ENCODE results near the gene ATXN2.
A peak's percentile ranks its signal among the peaks of the same experiment; 100 is the strongest.

ATXN2 gene

DNA sequence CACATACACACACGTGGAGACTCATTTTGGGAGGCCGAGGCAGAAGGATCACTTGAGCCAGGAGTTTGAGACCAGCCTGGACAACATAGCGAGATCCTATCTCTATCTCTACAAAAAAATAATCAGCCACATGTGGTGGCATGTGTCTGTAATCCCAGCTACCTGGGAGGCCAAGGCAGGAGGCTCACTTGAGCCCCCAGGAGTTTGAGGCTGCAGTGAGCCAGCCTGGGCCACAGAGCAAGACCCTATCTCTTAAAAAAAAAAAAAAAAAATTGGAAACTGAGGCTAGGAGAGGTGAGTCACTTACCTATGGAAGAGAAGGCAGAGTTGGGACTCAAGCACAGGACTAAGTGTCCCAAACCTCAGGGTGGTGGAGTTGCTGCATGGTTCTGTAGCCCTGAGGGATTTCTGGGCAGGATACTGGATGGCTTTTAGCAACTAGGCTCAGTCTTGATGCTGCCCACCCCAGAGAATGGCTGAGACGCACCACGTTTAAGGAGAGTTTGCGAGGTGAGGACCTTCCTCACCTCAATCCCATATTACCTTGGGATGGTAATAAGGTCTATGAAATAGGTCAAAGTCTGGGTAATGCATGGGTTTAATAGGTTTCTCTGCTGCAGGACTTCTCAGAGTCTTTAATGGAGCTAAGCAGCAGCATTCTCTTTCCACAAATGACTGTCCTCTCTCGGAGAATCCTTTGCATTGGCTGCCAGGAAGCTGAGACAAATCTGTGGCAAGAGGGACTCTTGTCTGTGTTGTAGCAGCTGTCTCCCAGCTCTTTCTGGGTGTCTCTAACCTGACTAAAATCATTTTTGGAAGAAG, 157.8 kb downstream of the ATXN2 start:
- Histone ChIP-seq H3K27ac (ENCODE audit: low read depth, low read length) (peak overlapping the region; percentile 85), H3K9ac (ENCODE audit: low read length in 5 of 5) (no peak overlapping the region), H3K4me1 (ENCODE audit: control insufficient read depth in 5 of 5, insufficient read depth in 5 of 5, low read length in 5 of 5) (peaks cover 32 to 95% (median 92%) of the 10 kb centered on the region in 5 donors), H3K4me3 (ENCODE audit: low read depth in 1 of 5, low read length in 5 of 5) (no peak overlapping the region), H3K9me3 (ENCODE audit: control insufficient read depth in 5 of 5, low read length in 5 of 5) (no peaks in the 10 kb centered on the region), H3K36me3 (ENCODE audit: control insufficient read depth in 5 of 5, insufficient read depth in 5 of 5, low read length in 5 of 5) (peaks cover 0 to 40% (median 17%) of the 10 kb centered on the region in 5 donors), H3K27me3 (ENCODE audit: control insufficient read depth in 5 of 5, insufficient read depth in 4 of 5, low read length in 5 of 5) (no peaks in the 10 kb centered on the region)

DNA sequence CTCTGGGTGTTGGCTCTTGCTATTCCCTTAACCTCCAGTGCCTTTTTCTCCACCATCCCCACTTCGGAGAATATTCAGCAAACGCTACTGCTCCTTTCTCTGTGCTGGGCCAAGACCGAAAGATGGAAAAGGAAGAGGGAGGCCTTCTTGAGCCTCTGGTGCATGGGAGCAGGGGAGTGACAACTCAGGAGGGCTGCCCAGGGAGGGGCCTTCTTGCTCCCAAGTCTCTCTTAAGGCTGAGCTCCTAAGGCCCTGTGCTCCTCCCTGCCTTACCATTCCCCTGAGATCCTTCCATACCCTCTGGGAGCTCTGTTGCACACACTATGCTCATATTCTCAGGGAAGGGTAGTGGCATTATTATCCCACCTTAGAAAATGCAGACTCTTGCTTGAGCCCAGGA, 158.5 kb downstream of the ATXN2 start:
- peak overlapping the region in 2 of 5 donors; percentile 14 to 40 for H3K9ac ChIP-seq (ENCODE audit: low read length in 5 of 5)
- no peaks in the 10 kb centered on the region for H3K27me3 ChIP-seq (ENCODE audit: control insufficient read depth in 5 of 5, insufficient read depth in 4 of 5, low read length in 5 of 5)
- H3K4me3 ChIP-seq (ENCODE audit: low read depth in 1 of 5, low read length in 5 of 5) = no peak overlapping the region
- no peaks in the 10 kb centered on the region for H3K9me3 ChIP-seq (ENCODE audit: control insufficient read depth in 5 of 5, low read length in 5 of 5)
- H3K4me1 ChIP-seq (ENCODE audit: control insufficient read depth in 5 of 5, insufficient read depth in 5 of 5, low read length in 5 of 5) = peaks cover 27 to 95% (median 92%) of the 10 kb centered on the region in 5 donors
- H3K36me3 ChIP-seq (ENCODE audit: control insufficient read depth in 5 of 5, insufficient read depth in 5 of 5, low read length in 5 of 5) = peaks cover 0 to 34% (median 16%) of the 10 kb centered on the region in 5 donors
- H3K27ac ChIP-seq (ENCODE audit: low read depth, low read length) = peak overlapping the region; percentile 41

DNA sequence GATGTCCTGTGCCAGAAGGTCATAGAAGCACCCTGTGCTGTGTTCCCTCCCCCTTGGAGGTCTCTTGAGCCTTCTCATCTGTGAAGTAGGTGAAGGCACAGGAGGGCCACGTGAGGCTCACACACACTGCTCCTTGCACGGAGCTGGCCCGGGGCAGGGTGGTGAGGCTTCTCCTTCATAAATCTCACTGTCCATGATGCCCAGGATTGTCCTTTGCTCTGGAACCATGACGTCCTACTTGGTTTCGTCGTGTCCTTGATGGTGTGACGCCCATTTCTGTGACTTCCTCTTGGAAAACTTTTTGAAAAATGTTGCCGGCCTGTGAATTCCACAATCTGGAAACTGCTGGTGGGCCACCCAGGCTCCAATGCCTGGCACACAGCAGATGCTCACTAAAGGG, 159.0 kb downstream of the ATXN2 start:
- Histone ChIP-seq H3K9me3 (ENCODE audit: control insufficient read depth in 5 of 5, low read length in 5 of 5) (no peaks in the 10 kb centered on the region), H3K4me3 (ENCODE audit: low read depth in 1 of 5, low read length in 5 of 5) (no peak overlapping the region), H3K4me1 (ENCODE audit: control insufficient read depth in 5 of 5, insufficient read depth in 5 of 5, low read length in 5 of 5) (peaks cover 24 to 95% (median 92%) of the 10 kb centered on the region in 5 donors), H3K27me3 (ENCODE audit: control insufficient read depth in 5 of 5, insufficient read depth in 4 of 5, low read length in 5 of 5) (no peaks in the 10 kb centered on the region), H3K27ac (ENCODE audit: low read depth, low read length) (peak overlapping the region; percentile 41), H3K36me3 (ENCODE audit: control insufficient read depth in 5 of 5, insufficient read depth in 5 of 5, low read length in 5 of 5) (peaks cover 0 to 30% (median 16%) of the 10 kb centered on the region in 5 donors), H3K9ac (ENCODE audit: low read length in 5 of 5) (peak overlapping the region in 3 of 5 donors; percentile 14 to 54 (median 40))

DNA sequence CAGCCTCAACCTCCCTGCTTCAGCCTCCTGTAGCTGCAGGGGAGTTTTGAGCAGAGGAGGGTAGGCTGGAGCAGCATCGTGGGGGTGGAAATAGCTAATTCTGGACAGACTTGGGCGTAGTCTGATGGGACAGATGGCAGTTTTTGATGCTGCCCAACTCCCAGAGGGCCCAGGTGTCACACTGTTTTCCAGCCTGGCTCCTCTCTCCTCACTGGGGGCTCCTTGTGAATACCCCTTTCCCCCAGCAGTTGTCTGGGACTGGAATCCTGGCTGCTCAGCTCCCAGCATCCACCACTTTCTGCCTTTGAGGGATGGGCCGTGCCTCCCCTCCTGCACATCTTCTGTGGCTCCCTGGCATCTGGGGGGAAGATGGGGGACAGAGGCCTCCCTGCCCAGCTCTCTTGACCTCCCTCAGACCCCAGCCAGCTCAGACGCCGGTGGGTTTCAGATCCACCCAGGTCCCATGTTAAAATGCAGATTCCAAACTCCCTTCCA, 159.4 kb downstream of the ATXN2 start:
- peaks cover 23 to 95% (median 92%) of the 10 kb centered on the region in 5 donors for H3K4me1 ChIP-seq (ENCODE audit: control insufficient read depth in 5 of 5, insufficient read depth in 5 of 5, low read length in 5 of 5)
- H3K9me3 ChIP-seq (ENCODE audit: control insufficient read depth in 5 of 5, low read length in 5 of 5) = no peaks in the 10 kb centered on the region
- peak overlapping the region in 1 of 5 donors; percentile 54 for H3K9ac ChIP-seq (ENCODE audit: low read length in 5 of 5)
- H3K36me3 ChIP-seq (ENCODE audit: control insufficient read depth in 5 of 5, insufficient read depth in 5 of 5, low read length in 5 of 5) = peaks cover 0 to 26% (median 15%) of the 10 kb centered on the region in 5 donors
- H3K27me3 ChIP-seq (ENCODE audit: control insufficient read depth in 5 of 5, insufficient read depth in 4 of 5, low read length in 5 of 5) = no peaks in the 10 kb centered on the region
- H3K4me3 ChIP-seq (ENCODE audit: low read depth in 1 of 5, low read length in 5 of 5) = no peak overlapping the region
- peak overlapping the region; percentile 41 for H3K27ac ChIP-seq (ENCODE audit: low read depth, low read length)

DNA sequence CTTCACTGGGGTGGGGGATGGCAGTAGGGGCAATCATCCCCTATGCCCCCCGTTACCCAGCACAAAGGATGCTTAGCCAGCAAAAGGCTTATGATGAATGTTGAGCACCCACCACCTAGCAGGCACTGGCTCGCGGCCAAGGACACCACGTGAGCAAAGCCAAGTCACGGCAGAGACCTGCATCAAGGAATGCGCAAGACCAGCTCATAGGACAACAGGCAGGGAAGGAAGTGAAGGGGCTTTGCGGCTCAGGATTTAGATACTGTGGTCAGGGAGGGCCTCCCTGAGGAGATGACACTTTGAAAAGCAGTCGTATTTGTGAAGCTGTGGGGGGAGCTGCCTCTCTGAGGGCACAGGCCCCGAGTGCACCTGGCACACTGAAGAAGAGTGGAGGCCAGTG, 160.6 kb downstream of the ATXN2 start:
- H3K4me1 ChIP-seq (ENCODE audit: control insufficient read depth in 5 of 5, insufficient read depth in 5 of 5, low read length in 5 of 5) = peaks cover 22 to 96% (median 95%) of the 10 kb centered on the region in 5 donors

DNA sequence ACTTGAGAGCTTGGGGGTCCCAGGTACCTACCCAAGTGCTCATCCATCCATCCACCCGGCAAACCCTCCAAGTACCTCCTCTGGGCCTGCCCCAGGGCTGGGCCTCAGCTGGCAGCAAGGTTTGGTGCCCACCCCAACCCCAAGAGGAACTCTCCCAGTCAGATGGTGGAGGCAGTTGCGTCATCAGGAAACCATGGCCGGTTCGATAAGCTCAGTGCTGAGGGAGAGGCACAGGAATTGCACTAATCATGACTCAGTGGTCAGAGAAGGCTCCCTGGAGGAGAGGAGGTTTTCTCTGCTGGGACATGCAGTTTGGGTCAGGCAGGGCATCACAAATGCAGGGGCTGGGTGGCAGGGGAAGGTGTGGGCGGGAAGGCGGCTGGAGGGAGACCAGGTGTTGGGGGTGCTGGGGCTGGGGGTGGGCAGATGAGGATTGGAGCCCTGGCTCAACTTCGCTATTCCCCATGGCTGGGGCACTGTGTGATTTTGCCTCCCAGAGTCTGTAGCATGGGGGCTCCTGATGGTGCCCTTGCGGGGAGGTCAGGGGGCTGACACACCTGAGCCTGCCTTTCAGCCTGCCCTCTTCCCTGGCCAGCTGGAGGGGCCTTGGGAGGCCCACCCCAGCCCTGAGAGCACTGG, 161.2 kb downstream of the ATXN2 start:
- Histone ChIP-seq H3K9me3 (ENCODE audit: control insufficient read depth in 5 of 5, low read length in 5 of 5) (no peaks in the 10 kb centered on the region), H3K4me3 (ENCODE audit: low read depth in 1 of 5, low read length in 5 of 5) (no peak overlapping the region), H3K27ac (ENCODE audit: low read depth, low read length) (peak overlapping the region; percentile 73), H3K36me3 (ENCODE audit: control insufficient read depth in 5 of 5, insufficient read depth in 5 of 5, low read length in 5 of 5) (peaks cover 0 to 22% (median 8%) of the 10 kb centered on the region in 5 donors), H3K27me3 (ENCODE audit: control insufficient read depth in 5 of 5, insufficient read depth in 4 of 5, low read length in 5 of 5) (no peaks in the 10 kb centered on the region), H3K9ac (ENCODE audit: low read length in 5 of 5) (no peak overlapping the region), H3K4me1 (ENCODE audit: control insufficient read depth in 5 of 5, insufficient read depth in 5 of 5, low read length in 5 of 5) (peaks cover 20 to 96% (median 91%) of the 10 kb centered on the region in 5 donors)

More for the DNA sequence above, 160.6 kb downstream of the ATXN2 start:
- H3K36me3 ChIP-seq (ENCODE audit: control insufficient read depth in 5 of 5, insufficient read depth in 5 of 5, low read length in 5 of 5) = peaks cover 0 to 22% (median 12%) of the 10 kb centered on the region in 5 donors
- H3K9ac ChIP-seq (ENCODE audit: low read length in 5 of 5) = no peak overlapping the region
- H3K27ac ChIP-seq (ENCODE audit: low read depth, low read length) = peak overlapping the region; percentile 73
- H3K27me3 ChIP-seq (ENCODE audit: control insufficient read depth in 5 of 5, insufficient read depth in 4 of 5, low read length in 5 of 5) = no peaks in the 10 kb centered on the region
- H3K4me3 ChIP-seq (ENCODE audit: low read depth in 1 of 5, low read length in 5 of 5) = no peak overlapping the region
- H3K9me3 ChIP-seq (ENCODE audit: control insufficient read depth in 5 of 5, low read length in 5 of 5) = no peaks in the 10 kb centered on the region

DNA sequence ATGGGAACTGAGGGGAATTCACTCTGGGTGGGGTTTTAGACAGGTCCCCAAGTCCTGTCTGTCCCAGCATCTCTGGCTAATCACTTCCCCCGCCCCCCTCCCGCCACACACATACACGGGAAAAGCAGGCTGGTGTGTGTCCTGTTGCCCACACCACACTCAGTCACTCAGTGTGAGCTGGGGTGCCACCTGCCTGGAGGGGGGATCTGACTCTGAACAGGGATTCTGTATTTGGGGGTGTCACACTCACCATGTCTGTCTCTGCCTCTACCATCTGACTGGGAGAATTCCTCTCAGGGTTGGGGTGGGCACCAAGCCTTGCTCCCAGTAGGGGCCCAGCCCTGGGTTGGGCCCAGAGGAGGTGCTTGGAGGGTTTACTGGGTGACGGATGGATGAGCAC, 162.3 kb downstream of the ATXN2 start:
- Histone ChIP-seq H3K36me3 (ENCODE audit: control insufficient read depth in 5 of 5, insufficient read depth in 5 of 5, low read length in 5 of 5) (peaks cover 0 to 14% (median 0%) of the 10 kb centered on the region in 5 donors), H3K4me1 (ENCODE audit: control insufficient read depth in 5 of 5, insufficient read depth in 5 of 5, low read length in 5 of 5) (peaks cover 20 to 96% (median 88%) of the 10 kb centered on the region in 5 donors), H3K27me3 (ENCODE audit: control insufficient read depth in 5 of 5, insufficient read depth in 4 of 5, low read length in 5 of 5) (no peaks in the 10 kb centered on the region), H3K27ac (ENCODE audit: low read depth, low read length) (peak overlapping the region; percentile 73), H3K9me3 (ENCODE audit: control insufficient read depth in 5 of 5, low read length in 5 of 5) (no peaks in the 10 kb centered on the region), H3K9ac (ENCODE audit: low read length in 5 of 5) (peak overlapping the region in 2 of 5 donors; percentile 6 to 24), H3K4me3 (ENCODE audit: low read depth in 1 of 5, low read length in 5 of 5) (no peak overlapping the region)

DNA sequence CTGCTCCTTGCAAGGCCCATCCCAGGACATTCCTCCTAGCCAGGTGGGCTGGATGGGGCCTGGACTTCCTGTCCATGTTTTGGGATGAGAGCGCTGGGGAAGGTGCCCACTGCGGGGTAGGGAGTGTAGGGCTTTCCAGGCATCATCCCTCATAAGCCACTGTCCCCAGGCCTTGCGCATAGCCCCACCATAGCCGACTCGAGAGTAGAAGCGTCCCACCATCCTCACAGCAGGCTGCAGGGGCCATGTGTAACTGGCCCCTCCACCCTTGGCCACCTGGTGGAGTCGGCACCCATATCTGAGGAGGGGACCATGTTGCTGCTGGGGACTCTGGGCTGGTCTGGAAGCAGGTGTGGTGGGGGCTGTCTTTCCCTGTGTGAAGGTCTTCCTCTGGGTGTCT, 162.8 kb downstream of the ATXN2 start:
- no peaks in the 10 kb centered on the region for H3K27me3 ChIP-seq (ENCODE audit: control insufficient read depth in 5 of 5, insufficient read depth in 4 of 5, low read length in 5 of 5)
- H3K4me1 ChIP-seq (ENCODE audit: control insufficient read depth in 5 of 5, insufficient read depth in 5 of 5, low read length in 5 of 5) = peaks cover 20 to 96% (median 88%) of the 10 kb centered on the region in 5 donors
- H3K9ac ChIP-seq (ENCODE audit: low read length in 5 of 5) = peak overlapping the region in 1 of 5 donors; percentile 68
- peaks cover 0 to 12% (median 0%) of the 10 kb centered on the region in 5 donors for H3K36me3 ChIP-seq (ENCODE audit: control insufficient read depth in 5 of 5, insufficient read depth in 5 of 5, low read length in 5 of 5)
- peak overlapping the region in 1 of 5 donors; percentile 31 for H3K4me3 ChIP-seq (ENCODE audit: low read depth in 1 of 5, low read length in 5 of 5)
- H3K27ac ChIP-seq (ENCODE audit: low read depth, low read length) = peak overlapping the region; percentile 73
- H3K9me3 ChIP-seq (ENCODE audit: control insufficient read depth in 5 of 5, low read length in 5 of 5) = no peaks in the 10 kb centered on the region

DNA sequence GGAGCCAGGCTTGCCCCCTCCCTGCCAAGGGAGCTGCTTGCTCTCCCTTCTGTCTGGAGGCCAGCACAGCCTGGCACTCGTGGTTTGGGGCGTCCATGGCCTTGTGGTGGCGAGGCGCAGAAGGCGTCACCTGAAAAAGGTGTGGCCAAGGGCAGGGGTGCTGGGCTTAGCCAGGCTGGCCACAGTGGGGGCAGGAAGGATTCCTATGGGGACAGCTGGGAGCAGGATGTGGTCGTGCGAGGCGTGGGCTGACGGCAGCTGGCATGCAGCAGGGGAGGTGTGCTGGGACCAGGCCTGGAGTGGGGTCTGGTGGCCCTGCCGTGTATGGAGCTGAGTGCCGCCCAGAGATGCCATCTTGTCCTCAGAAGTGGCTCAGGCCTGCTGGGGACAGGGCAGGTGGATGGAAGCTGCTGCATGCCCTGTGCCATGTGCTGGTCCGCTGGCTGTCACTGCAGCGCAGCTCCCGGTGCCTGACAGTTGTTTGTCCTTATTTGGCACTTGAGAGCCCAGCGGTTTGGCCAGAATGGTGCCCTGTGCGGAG, 163.4 kb downstream of the ATXN2 start:
- no peaks in the 10 kb centered on the region for H3K9me3 ChIP-seq (ENCODE audit: control insufficient read depth in 5 of 5, low read length in 5 of 5)
- peak overlapping the region in 3 of 5 donors; percentile 2 to 31 (median 4) for H3K4me3 ChIP-seq (ENCODE audit: low read depth in 1 of 5, low read length in 5 of 5)
- H3K4me1 ChIP-seq (ENCODE audit: control insufficient read depth in 5 of 5, insufficient read depth in 5 of 5, low read length in 5 of 5) = peaks cover 18 to 96% (median 83%) of the 10 kb centered on the region in 5 donors
- H3K27ac ChIP-seq (ENCODE audit: low read depth, low read length) = peak overlapping the region; percentile 73
- no peaks in the 10 kb centered on the region for H3K27me3 ChIP-seq (ENCODE audit: control insufficient read depth in 5 of 5, insufficient read depth in 4 of 5, low read length in 5 of 5)
- peaks cover 0 to 10% (median 0%) of the 10 kb centered on the region in 5 donors for H3K36me3 ChIP-seq (ENCODE audit: control insufficient read depth in 5 of 5, insufficient read depth in 5 of 5, low read length in 5 of 5)
- peak overlapping the region in 1 of 5 donors; percentile 68 for H3K9ac ChIP-seq (ENCODE audit: low read length in 5 of 5)

Measured in subcutaneous abdominal adipose tissue (tissue), 5 donors.